Measurements from ENCODE around the gene FAM13C.

DNA sequence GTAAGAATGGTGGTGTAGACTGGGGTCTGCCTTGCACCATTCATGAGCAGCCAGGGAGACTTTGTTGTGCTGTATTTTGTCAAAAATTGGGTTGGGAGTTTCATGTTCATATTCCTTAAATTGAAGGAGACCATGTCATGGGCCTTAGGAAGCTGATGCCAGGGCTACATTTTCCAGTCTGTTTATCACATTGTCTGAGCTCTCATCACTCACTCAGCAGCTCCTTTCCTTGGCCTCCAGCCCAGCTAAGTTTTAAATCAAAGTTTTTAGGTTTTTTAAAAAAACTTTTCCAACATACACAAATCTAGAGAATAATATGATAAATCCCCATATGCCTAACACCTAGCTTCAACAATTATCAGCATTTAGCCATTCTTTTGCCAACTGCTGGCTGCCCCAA lies 12.6 kb upstream of the FAM13C start:
- TF ChIP-seq CTCF (IDR thresholded peaks at IDR 0.05) (no peak), POLR2A (IDR thresholded peaks at IDR 0.05) (no peak)

Measured in vagina (tissue), 2 donors.